Breast epithelium (tissue), 4 donors: ENCODE results near the gene CDC5L. TPM values are rescaled to one million over a fixed set of nuclear protein-coding genes. Genes with fewer than 3 reads are reported as not detected.
"Not testable (repeated sequence)": the region's sequence is repeated elsewhere in the genome, so short reads cannot be mapped to it uniquely, and the experiment has no call there.

Experiments
- DNase-seq, 2 donors: peaks; one replicate each; pipeline ENCODE4 v3.0.0-alpha.2; 2019; ENCODE audit warnings: low spot score in 2 of 2
- H3K27ac ChIP-seq, 2 donors: fragments of 200-600 bp; sonication (generic) in 1 of 2; one replicate each; pipeline ENCODE4 v1.5.1; 2016 to 2019; ENCODE audit warnings: mild to moderate bottlenecking in 1 of 2
- H3K27me3 ChIP-seq, 2 donors: fragments of 200-600 bp; sonication (generic) in 1 of 2; one replicate each; pipeline versions ENCODE4 v1.5.1 to v1.6.0; 2017 to 2019; ENCODE audit warnings: control low read depth in 1 of 2, mild to moderate bottlenecking in 1 of 2
- H3K36me3 ChIP-seq: fragments of 200-600 bp; one replicate; pipeline ENCODE4 v1.5.1; 2019
- H3K4me1 ChIP-seq, 2 donors: fragments of 200-600 bp; sonication (generic); one replicate each; pipeline ENCODE4 v1.5.1; 2016 to 2019; ENCODE audit warnings: control low read depth in 1 of 2
- H3K4me3 ChIP-seq, 3 donors: fragments of 200-600 bp; sonication (generic); 1 replicate in 2 of 3; 2 replicates in 1 of 3; pipeline ENCODE4 v1.5.1; 2016 to 2019; ENCODE audit warnings: mild to moderate bottlenecking in 3 of 3, moderate library complexity in 2 of 3
- H3K9me3 ChIP-seq, 2 donors: fragments of 200-600 bp; sonication (generic) in 1 of 2; one replicate each; pipeline ENCODE4 v1.5.1; 2016 to 2019; ENCODE audit warnings: control low read depth in 1 of 2
- CTCF ChIP-seq, 3 donors: fragments of 450-650 bp; IDR thresholded peaks; one replicate each; pipeline ENCODE4 v1.5.1; 2016 to 2017; ENCODE audit warnings: antibody characterized with exemption in 3 of 3, mild to moderate bottlenecking in 3 of 3, moderate library complexity in 3 of 3
- POLR2A ChIP-seq: fragments of 450-650 bp; IDR thresholded peaks from one replicate; pipeline ENCODE4 v1.6.1; 2016; ENCODE audit warnings: antibody characterized with exemption, mild to moderate bottlenecking, moderate library complexity
- POLR2AphosphoS5 ChIP-seq, 3 donors: sonication (generic); formaldehyde crosslinking; IDR thresholded peaks; one replicate each; pipeline ENCODE4 v1.6.1; 2017; ENCODE audit warnings: antibody characterized with exemption in 3 of 3
- intact Hi-C: fragments of 100-400 bp; cut with DNase I; formaldehyde crosslinking; loops from one replicate; pipeline ENCODE4 v1.15.1; 2023; ENCODE audit warnings: low total_unique reads
- total RNA-seq, 3 donors: library from RNA; depleted of rRNA; stranded (reverse); fragments of >200 nt; gene quantifications; one replicate each; pipeline ENCODE4 v1.1.0, GENCODE V29; 2016

Gene CDC5L
- total RNA-seq, 3 donors from 2014 or later = 21.1 to 29.1 (median 22.0) TPM

- intact Hi-C loops = loop anchor here (10.0 kb wide), 1 partner anchor 746 kb away; no protein-coding TSS in a partner anchor
- Histone ChIP-seq H3K27me3 (peaks cover 0 to 14% of the 10 kb centered on the region in 2 donors), H3K9me3 (no peaks in the 10 kb centered on the region), H3K4me3 (no peak overlapping the region), H3K4me1 (no peaks in the 10 kb centered on the region), H3K36me3 (no peaks in the 10 kb centered on the region), H3K27ac (no peak overlapping the region)
- TF ChIP-seq POLR2A = no peak
- no peak for DNase-seq
Observed at GRCh38 chr6:44341095-44341890, 46.2 kb upstream of the CDC5L start.

GRCh38 chr6:44342052-44342451 is 45.5 kb upstream of the CDC5L start:
- TF ChIP-seq POLR2A (no peak), POLR2AphosphoS5 (IDR thresholded peaks at IDR 0.05) (no peak), CTCF (IDR thresholded peaks at IDR 0.05) (no peak)
- H3K27me3 ChIP-seq = peaks cover 0 to 14% of the 10 kb centered on the region in 2 donors
- H3K4me3 ChIP-seq = peak overlapping the region; percentile 20 to 55 (median 34)
- intact Hi-C loops = loop anchor here (10.0 kb wide), 1 partner anchor 747 kb away; no protein-coding TSS in a partner anchor
- no peaks in the 10 kb centered on the region for H3K36me3 ChIP-seq
- no peaks in the 10 kb centered on the region for H3K9me3 ChIP-seq
- DNase-seq = no peak
- H3K4me1 ChIP-seq = no peaks in the 10 kb centered on the region
- no peak overlapping the region for H3K27ac ChIP-seq

GRCh38 chr6:44342489-44342888 is 45.0 kb upstream of the CDC5L start, which contains the start of gene SPATS1:
Gene SPATS1, plus strand, starts transcription at chr6:44342650. Its CDS starts 446 bp downstream, at chr6:44343096.
- Histone ChIP-seq H3K4me1 (no peaks in the 10 kb centered on the region), H3K27me3 (peaks cover 0 to 14% of the 10 kb centered on the region in 2 donors), H3K4me3 (peak within 1 kb of the TSS; percentile 20 to 55 (median 34)), H3K27ac (no peak within 1 kb of the TSS), H3K36me3 (no peaks in the 10 kb centered on the region), H3K9me3 (no peaks in the 10 kb centered on the region)
- intact Hi-C loops = loop anchor here (10.0 kb wide), 1 partner anchor 748 kb away; no protein-coding TSS in a partner anchor
- TF ChIP-seq POLR2AphosphoS5 (IDR thresholded peaks at IDR 0.05) = no peak
- no peak for TF ChIP-seq POLR2A
- no peak for TF ChIP-seq CTCF (IDR thresholded peaks at IDR 0.05)
- DNase-seq = no peak

- not testable (repeated sequence) for H3K4me3 ChIP-seq, H3K27me3 ChIP-seq, H3K36me3 ChIP-seq, H3K27ac ChIP-seq, DNase-seq, H3K9me3 ChIP-seq, H3K4me1 ChIP-seq
- intact Hi-C loops = loop anchor here (2.0 to 10.0 kb wide), 2 partner anchors 76 to 752 kb away; partner anchors contain the start of gene TMEM151B
Observed at GRCh38 chr6:44346818-44347217, 40.7 kb upstream of the CDC5L start.

GRCh38 chr6:44349904-44350649 is 37.4 kb upstream of the CDC5L start:
- no peak for DNase-seq
- intact Hi-C loops = loop anchor here (10.0 kb wide), 1 partner anchor 755 kb away; no protein-coding TSS in a partner anchor
- Histone ChIP-seq H3K4me3 (no peak overlapping the region), H3K9me3 (no peaks in the 10 kb centered on the region), H3K4me1 (no peaks in the 10 kb centered on the region), H3K27me3 (peaks cover 0 to 1% of the 10 kb centered on the region in 2 donors), H3K27ac (no peak overlapping the region), H3K36me3 (no peaks in the 10 kb centered on the region)
- TF ChIP-seq CTCF (IDR thresholded peaks at IDR 0.05) (no peak), POLR2AphosphoS5 (IDR thresholded peaks at IDR 0.05) (no peak), POLR2A (no peak)

- H3K4me1 ChIP-seq, H3K4me3 ChIP-seq, H3K36me3 ChIP-seq, H3K27me3 ChIP-seq, intact Hi-C loops, H3K9me3 ChIP-seq, DNase-seq, H3K27ac ChIP-seq: not testable (repeated sequence)
Observed at GRCh38 chr6:44350650-44350994, 36.9 kb upstream of the CDC5L start.
